Stomach (tissue), 9 donors: ENCODE measurements around the gene COG2. TPM values are rescaled to one million over a fixed set of nuclear protein-coding genes. Genes with fewer than 3 reads are reported as not detected.
A peak's percentile ranks its signal among the peaks of the same experiment; 100 is the strongest.

Experiments
- DNase-seq, 2 donors: peaks; one replicate each; pipeline versions ENCODE4 v3.0.0 to v3.0.0-alpha.2; 2013 to 2019
- H3K27ac ChIP-seq, 5 donors: fragments of 200-600 bp in 4 of 5; sonication (generic) in 4 of 5; one replicate each; pipeline ENCODE4 v1.5.1; 2013 to 2019; ENCODE audit warnings: mild to moderate bottlenecking in 1 of 5, moderate library complexity in 1 of 5
- H3K27me3 ChIP-seq, 3 donors: fragments of 200-600 bp; sonication (generic); one replicate each; pipeline ENCODE4 v1.5.1; 2017 to 2019; ENCODE audit warnings: mixed run types in 1 of 3
- H3K36me3 ChIP-seq, 4 donors: fragments of 200-600 bp; sonication (generic); 1 replicate in 3 of 4; 2 replicates in 1 of 4; pipeline ENCODE4 v1.5.1; 2016 to 2019
- H3K4me1 ChIP-seq, 4 donors: fragments of 200-600 bp; sonication (generic); one replicate each; pipeline ENCODE4 v1.5.1; 2016 to 2019
- H3K4me3 ChIP-seq, 4 donors: fragments of 200-600 bp; sonication (generic) in 3 of 4; one replicate each; pipeline ENCODE4 v1.5.1; 2016 to 2019; ENCODE audit warnings: mild to moderate bottlenecking in 1 of 4
- H3K9me3 ChIP-seq, 4 donors: fragments of 200-600 bp; sonication (generic); one replicate each; pipeline ENCODE4 v1.5.1; 2016 to 2019
- EP300 ChIP-seq: sonication (generic); formaldehyde crosslinking; IDR thresholded peaks from one replicate; pipeline ENCODE4 v1.6.1; 2017; ENCODE audit warnings: antibody characterized with exemption
- POLR2A ChIP-seq, 4 donors: fragments of 450-650 bp; IDR thresholded peaks; one replicate each; pipeline ENCODE4 v1.6.1; 2016; ENCODE audit warnings: antibody characterized with exemption in 4 of 4, control low read depth in 2 of 4, mild to moderate bottlenecking in 1 of 4, moderate library complexity in 1 of 4
- POLR2AphosphoS5 ChIP-seq, 3 donors: sonication (generic); formaldehyde crosslinking; IDR thresholded peaks; one replicate each; pipeline ENCODE4 v1.6.1; 2016; ENCODE audit warnings: antibody characterized with exemption in 3 of 3
- WGBS, 5 donors: extraction: QIAGEN DNeasy Blood & Tissue Kit in 3 of 5; methylation state at CpG; one replicate each; pipeline versions ENCODE4 v1.1.5 to v1.1.7; 2013 to 2018; 5-methylcytosine and 5-hydroxymethylcytosine counted together
- intact Hi-C: fragments of 100-400 bp; cut with DNase I; formaldehyde crosslinking; loops from one replicate; pipeline ENCODE4 v1.15.1; 2023; ENCODE audit warnings: low total_unique reads
- polyA plus RNA-seq, 3 donors: library from polyadenylated mRNA; stranded (reverse); fragments of 200-250 nt; gene quantifications; one replicate each; pipeline ENCODE4 v1.2.3, GENCODE V29; 2013
- total RNA-seq, 5 donors: library from RNA; depleted of rRNA; stranded (reverse); fragments of >200 nt; gene quantifications; one replicate each; pipeline versions ENCODE4 v1.1.0 to v1.2.3, GENCODE V29; 2014 to 2016
- TF ChIP-seq, protein P1 (sequence below), 7 experiments: fragments of 450-650 bp in 4 of 7; fragments of 200-600 bp in 3 of 7; sonication (generic) in 3 of 7; IDR thresholded peaks; one replicate each; pipeline ENCODE4 v1.5.1; 2016 to 2019; ENCODE audit warnings: antibody characterized with exemption in 7 of 7, control low read depth in 2 of 7, mild to moderate bottlenecking in 1 of 7
- donor health status: healthy with polysubstance abuse.
- donor health status: Bipolar disorder and iron deficiency.
- donor health status: healthy.

The COG2 gene
- total and polyA plus RNA-seq, 8 donors, result 8.9 to 51.3 (median 20.7) TPM

GRCh38 chr1:230725256-230726012 is 83.2 kb downstream of the COG2 start:
- peaks cover 0 to 12% (median 6%) of the 10 kb centered on the region in 4 donors for H3K9me3 ChIP-seq
- H3K27ac ChIP-seq, result no peak overlapping the region
- DNase-seq, result peak in 1 of 2 donors; percentile 48
- WGBS, 5 donors, result 42 to 62% (median 52%) methylated on average over 6 of the region's 6 CpGs
- no peaks in the 10 kb centered on the region for H3K36me3 ChIP-seq
- no peaks in the 10 kb centered on the region for H3K27me3 ChIP-seq
- H3K4me1 ChIP-seq, result peaks cover 6 to 10% (median 7%) of the 10 kb centered on the region in 4 donors
- no peak overlapping the region for H3K4me3 ChIP-seq
- intact Hi-C loops, result no loop called here
- TF ChIP-seq EP300 (no peak), POLR2A (IDR thresholded peaks at IDR 0.05) (no peak), POLR2AphosphoS5 (IDR thresholded peaks at IDR 0.05) (no peak)
- TF ChIP-seq, protein P1, sequence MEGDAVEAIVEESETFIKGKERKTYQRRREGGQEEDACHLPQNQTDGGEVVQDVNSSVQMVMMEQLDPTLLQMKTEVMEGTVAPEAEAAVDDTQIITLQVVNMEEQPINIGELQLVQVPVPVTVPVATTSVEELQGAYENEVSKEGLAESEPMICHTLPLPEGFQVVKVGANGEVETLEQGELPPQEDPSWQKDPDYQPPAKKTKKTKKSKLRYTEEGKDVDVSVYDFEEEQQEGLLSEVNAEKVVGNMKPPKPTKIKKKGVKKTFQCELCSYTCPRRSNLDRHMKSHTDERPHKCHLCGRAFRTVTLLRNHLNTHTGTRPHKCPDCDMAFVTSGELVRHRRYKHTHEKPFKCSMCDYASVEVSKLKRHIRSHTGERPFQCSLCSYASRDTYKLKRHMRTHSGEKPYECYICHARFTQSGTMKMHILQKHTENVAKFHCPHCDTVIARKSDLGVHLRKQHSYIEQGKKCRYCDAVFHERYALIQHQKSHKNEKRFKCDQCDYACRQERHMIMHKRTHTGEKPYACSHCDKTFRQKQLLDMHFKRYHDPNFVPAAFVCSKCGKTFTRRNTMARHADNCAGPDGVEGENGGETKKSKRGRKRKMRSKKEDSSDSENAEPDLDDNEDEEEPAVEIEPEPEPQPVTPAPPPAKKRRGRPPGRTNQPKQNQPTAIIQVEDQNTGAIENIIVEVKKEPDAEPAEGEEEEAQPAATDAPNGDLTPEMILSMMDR (IDR thresholded peaks at IDR 0.05), result no peak

DNA sequence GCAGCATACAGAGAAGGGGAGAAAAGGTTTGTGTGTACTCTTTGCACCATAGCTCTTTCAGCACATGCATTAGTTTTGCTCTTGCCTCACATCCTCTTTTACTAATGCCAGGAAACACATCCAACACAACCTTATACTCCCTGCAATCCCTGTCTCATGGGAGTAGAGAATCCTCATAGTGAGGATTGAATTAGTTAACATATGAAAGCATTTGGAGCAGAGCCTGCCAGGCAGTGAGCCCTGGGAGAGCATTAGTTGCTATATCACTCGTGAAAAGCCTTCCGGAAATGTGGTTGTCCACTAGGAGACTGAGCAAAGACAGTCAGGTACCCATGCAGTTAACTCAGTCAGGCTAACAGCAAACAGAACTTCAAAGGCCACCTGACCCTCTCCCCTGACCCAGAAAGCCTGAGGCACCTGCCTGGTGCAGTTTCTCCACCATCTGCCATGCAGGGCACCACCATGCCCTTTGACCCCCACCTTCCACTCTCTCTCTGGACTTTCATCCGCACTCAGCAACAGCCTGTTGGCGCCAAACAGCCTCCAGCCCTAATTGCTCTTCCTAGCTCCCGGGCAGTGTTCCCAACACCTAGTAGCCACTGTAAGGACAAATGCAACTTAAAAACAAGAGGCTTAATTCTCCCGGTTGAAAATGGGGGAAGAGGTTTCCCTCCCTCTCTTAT is 86.6 kb downstream of the COG2 start:
- DNase-seq, result peak; percentile 60 to 68
- WGBS, 5 donors, result 33 to 53% (median 41%) methylated on average over 6 of the region's 6 CpGs
- TF ChIP-seq EP300 (no peak), POLR2AphosphoS5 (IDR thresholded peaks at IDR 0.05) (no peak), POLR2A (IDR thresholded peaks at IDR 0.05) (no peak)
- TF ChIP-seq, protein P1 (IDR thresholded peaks at IDR 0.05), result no peak

DNA sequence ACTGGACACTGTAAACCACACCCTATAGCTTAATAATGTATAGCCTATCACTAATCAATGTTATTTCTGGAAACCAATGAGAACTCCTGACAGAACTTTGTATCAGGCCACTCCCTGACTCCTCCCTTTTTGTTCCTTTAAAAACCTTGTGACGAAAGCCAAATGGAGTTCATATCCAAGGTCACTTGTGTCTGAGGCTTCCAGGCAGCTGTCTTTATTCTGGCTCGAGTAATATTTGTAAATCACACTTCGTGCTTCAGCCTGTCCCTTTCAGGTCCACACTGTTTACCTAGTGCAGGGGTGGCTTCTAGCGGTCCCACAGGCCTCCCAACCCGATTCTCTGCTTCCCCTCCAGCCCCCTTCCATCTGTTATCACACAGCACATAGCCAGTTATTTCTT is 88.7 kb downstream of the COG2 start:
- no peaks in the 10 kb centered on the region for H3K9me3 ChIP-seq
- H3K27me3 ChIP-seq, result no peaks in the 10 kb centered on the region
- TF ChIP-seq POLR2AphosphoS5 (IDR thresholded peaks at IDR 0.05), result no peak
- no peak for TF ChIP-seq POLR2A (IDR thresholded peaks at IDR 0.05)
- no peak for TF ChIP-seq EP300
- TF ChIP-seq, protein P1 (IDR thresholded peaks at IDR 0.05), result no peak
- peak in 1 of 2 donors; percentile 63 for DNase-seq
- peaks cover 6 to 18% (median 12%) of the 10 kb centered on the region in 4 donors for H3K4me1 ChIP-seq
- no peak overlapping the region for H3K4me3 ChIP-seq
- peak overlapping the region in 4 of 5 donors; percentile 43 to 64 (median 53) for H3K27ac ChIP-seq
- intact Hi-C loops, result no loop called here
- WGBS, 5 donors, result 7 to 19% (median 16%) methylated on average over 5 of the region's 5 CpGs
- no peaks in the 10 kb centered on the region for H3K36me3 ChIP-seq

More for the DNA sequence above, 86.6 kb downstream of the COG2 start:
- H3K36me3 ChIP-seq, result no peaks in the 10 kb centered on the region
- no peaks in the 10 kb centered on the region for H3K27me3 ChIP-seq
- H3K9me3 ChIP-seq, result no peaks in the 10 kb centered on the region
- H3K4me3 ChIP-seq, result no peak overlapping the region
- intact Hi-C loops, result no loop called here
- H3K4me1 ChIP-seq, result peaks cover 6 to 18% (median 12%) of the 10 kb centered on the region in 4 donors
- H3K27ac ChIP-seq, result peak overlapping the region in 3 of 5 donors; percentile 32 to 62 (median 44)

- TF ChIP-seq, protein P1 (IDR thresholded peaks at IDR 0.05), result no peak
- TF ChIP-seq EP300 (no peak), POLR2A (IDR thresholded peaks at IDR 0.05) (no peak), POLR2AphosphoS5 (IDR thresholded peaks at IDR 0.05) (peak in 1 of 3 donors; percentile 35)
- WGBS, 5 donors, result 28 to 63% (median 44%) methylated on average over 2 of the region's 2 CpGs
- Histone ChIP-seq H3K27ac (no peak overlapping the region), H3K9me3 (no peaks in the 10 kb centered on the region), H3K36me3 (no peaks in the 10 kb centered on the region), H3K4me1 (peaks cover 0 to 10% (median 4%) of the 10 kb centered on the region in 4 donors), H3K27me3 (no peaks in the 10 kb centered on the region), H3K4me3 (no peak overlapping the region)
- peak; percentile 63 to 86 for DNase-seq
- intact Hi-C loops, result no loop called here
Measured at GRCh38 chr1:230735447-230735846, 93.2 kb downstream of the COG2 start.
